22Rv1 (cell line): Measurements from ENCODE around the gene AHCY.
"Not testable (repeated sequence)": the region's sequence is repeated elsewhere in the genome, so short reads cannot be mapped to it uniquely, and the experiment has no call there.

Experiments
- ZFX ChIP-seq: fragments of 450-650 bp; IDR thresholded peaks from 2 replicates; pipeline ENCODE4 v1.6.1; 2017; ENCODE audit warnings: antibody characterized with exemption, borderline replicate concordance
- TF ChIP-seq, protein P1 (sequence below): fragments of 450-650 bp; IDR thresholded peaks from 2 replicates; pipeline ENCODE4 v1.5.1; 2017; ENCODE audit warnings: mild to moderate bottlenecking

DNA sequence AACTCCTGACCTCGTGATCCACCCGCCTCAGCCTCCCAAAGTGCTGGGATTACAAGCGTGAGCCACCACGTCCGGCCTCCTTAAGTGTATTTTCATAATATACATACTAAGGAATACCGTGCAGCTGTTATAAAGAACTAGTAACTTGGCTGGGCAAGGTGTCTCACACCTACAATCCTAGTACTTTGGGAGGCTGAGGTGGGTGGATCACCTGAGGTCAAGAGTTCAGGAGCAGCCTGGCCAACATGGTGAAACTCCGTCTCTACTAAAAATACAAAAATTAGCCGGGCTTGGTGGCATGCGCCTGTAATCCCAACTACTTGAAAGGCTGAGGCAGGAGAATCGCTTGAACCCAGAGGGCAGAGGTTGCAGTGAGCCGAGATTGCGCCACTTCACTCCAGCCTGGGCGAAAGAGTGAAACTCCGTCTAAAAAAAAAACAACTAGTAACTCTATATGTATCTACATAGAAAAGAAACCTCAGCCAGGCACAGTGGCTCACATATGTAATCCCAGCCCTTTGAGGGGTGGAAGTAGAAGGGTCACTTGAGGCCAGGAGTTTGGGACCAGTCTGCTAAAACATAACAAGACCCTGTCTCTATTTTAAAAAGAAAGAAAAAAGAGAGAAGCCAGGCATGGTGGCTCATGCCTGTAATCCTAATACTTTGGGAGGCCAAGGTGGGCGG lies 27.8 kb upstream of the AHCY start:
- TF ChIP-seq, protein P1, sequence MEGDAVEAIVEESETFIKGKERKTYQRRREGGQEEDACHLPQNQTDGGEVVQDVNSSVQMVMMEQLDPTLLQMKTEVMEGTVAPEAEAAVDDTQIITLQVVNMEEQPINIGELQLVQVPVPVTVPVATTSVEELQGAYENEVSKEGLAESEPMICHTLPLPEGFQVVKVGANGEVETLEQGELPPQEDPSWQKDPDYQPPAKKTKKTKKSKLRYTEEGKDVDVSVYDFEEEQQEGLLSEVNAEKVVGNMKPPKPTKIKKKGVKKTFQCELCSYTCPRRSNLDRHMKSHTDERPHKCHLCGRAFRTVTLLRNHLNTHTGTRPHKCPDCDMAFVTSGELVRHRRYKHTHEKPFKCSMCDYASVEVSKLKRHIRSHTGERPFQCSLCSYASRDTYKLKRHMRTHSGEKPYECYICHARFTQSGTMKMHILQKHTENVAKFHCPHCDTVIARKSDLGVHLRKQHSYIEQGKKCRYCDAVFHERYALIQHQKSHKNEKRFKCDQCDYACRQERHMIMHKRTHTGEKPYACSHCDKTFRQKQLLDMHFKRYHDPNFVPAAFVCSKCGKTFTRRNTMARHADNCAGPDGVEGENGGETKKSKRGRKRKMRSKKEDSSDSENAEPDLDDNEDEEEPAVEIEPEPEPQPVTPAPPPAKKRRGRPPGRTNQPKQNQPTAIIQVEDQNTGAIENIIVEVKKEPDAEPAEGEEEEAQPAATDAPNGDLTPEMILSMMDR: not testable (repeated sequence)
- not testable (repeated sequence) for TF ChIP-seq ZFX
